ENCODE measurements around the gene PON3. TPM values are rescaled to one million over a fixed set of nuclear protein-coding genes. Genes with fewer than 3 reads are reported as not detected.

Gene PON3
- total RNA-seq, 1 experiment from 2014 or later = not detected

DNA sequence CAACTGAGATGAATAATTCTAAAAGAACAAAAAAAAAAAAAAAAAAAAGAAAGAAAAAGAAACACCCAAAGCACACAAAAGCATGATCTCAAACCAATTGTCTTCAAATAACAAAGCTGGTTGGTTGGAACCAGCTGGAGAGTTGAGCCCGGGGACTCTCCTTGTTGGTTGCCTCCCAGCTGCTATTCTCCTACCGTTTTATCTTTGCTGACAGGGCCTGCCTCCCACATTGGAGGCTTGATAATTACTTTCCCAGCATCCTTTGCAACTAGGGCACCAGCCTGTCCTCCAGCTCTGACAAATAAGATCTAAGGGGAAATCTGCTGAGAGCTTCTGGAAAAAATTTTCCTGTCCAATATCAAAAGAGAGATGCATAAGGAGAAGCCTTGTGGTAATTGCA is 78.6 kb downstream of the PON3 start:
- WGBS (ENCODE audit: extremely low coverage, insufficient read length, low lambda C conversion rate) = no CpG with 5 or more reads among the region's 2 CpGs
- H3K9me3 Mint-ChIP-seq = no peaks in the 10 kb centered on the region; a peak in 1 of 5 replicates
- Histone ChIP-seq H3K56ac (ENCODE audit: insufficient read length, low read depth, low read length) (no peak overlapping the region), H2BK20ac (ENCODE audit: low read depth, low read length, poor library complexity, severe bottlenecking) (no peak overlapping the region), H3K4me1 (ENCODE audit: insufficient read depth, low read length) (no peaks in the 10 kb centered on the region), H3K9me3 (ENCODE audit: control insufficient read depth, low read depth, low read length) (no peaks in the 10 kb centered on the region), H2BK5ac (ENCODE audit: insufficient read length, low read length) (no peak overlapping the region), H3K14ac (ENCODE audit: insufficient read depth, low read length) (no peak overlapping the region), H3K27ac (ENCODE audit: insufficient read length, low read depth, low read length) (no peak overlapping the region), H3T11ph (ENCODE audit: low read length) (no peak overlapping the region), H3K9ac (ENCODE audit: extremely low read depth, insufficient read length, low read length) (no peak overlapping the region), H3K79me1 (ENCODE audit: insufficient read depth, low read depth, low read length, poor library complexity, severe bottlenecking) (no peaks in the 10 kb centered on the region), H2BK15ac (ENCODE audit: low read depth, low read length) (no peak overlapping the region), H3K4me2 (ENCODE audit: insufficient read depth, insufficient read length, low read length) (no peak overlapping the region), H3K4ac (ENCODE audit: low read depth, low read length) (no peak overlapping the region), H2BK12ac (ENCODE audit: insufficient read length, low read depth, low read length) (no peak overlapping the region), H3K23me2 (ENCODE audit: insufficient read length, low read depth, low read length, poor library complexity, severe bottlenecking) (no peaks in the 10 kb centered on the region), H3K79me2 (ENCODE audit: insufficient read depth, low read length) (no peaks in the 10 kb centered on the region), H4K5ac (ENCODE audit: insufficient read length, low read depth, low read length) (no peak overlapping the region), H4K8ac (replicated peaks; ENCODE audit: insufficient read length, low read depth, low read length) (no peak overlapping the region), H3K23ac (ENCODE audit: insufficient read length, low read depth, low read length) (no peak overlapping the region), H2AK5ac (ENCODE audit: insufficient read length, low read length) (no peak overlapping the region), H3K27me3 (ENCODE audit: insufficient read depth, low read length) (no peaks in the 10 kb centered on the region), H2AFZ (ENCODE audit: low read length) (no peak overlapping the region), H4K20me1 (ENCODE audit: control insufficient read depth, insufficient read depth, insufficient read length) (no peaks in the 10 kb centered on the region), H2BK120ac (ENCODE audit: low read depth, low read length, poor library complexity, severe bottlenecking) (no peak overlapping the region), H3K18ac (ENCODE audit: insufficient read length, low read depth, low read length) (no peak overlapping the region), H4K91ac (ENCODE audit: insufficient read length, low read depth, low read length) (no peak overlapping the region)
- H3K27me3 Mint-ChIP-seq (ENCODE audit: low read depth) = no peaks in the 10 kb centered on the region; the same call in none of the 2 replicates
- H3K36me3 Mint-ChIP-seq (ENCODE audit: insufficient read depth in 1 of 3, low read depth in 3 of 3) = no peaks in the 10 kb centered on the region
- DNase-seq = no peak
- H3K27ac Mint-ChIP-seq = no peak overlapping the region
- TF ChIP-seq, protein P1, sequence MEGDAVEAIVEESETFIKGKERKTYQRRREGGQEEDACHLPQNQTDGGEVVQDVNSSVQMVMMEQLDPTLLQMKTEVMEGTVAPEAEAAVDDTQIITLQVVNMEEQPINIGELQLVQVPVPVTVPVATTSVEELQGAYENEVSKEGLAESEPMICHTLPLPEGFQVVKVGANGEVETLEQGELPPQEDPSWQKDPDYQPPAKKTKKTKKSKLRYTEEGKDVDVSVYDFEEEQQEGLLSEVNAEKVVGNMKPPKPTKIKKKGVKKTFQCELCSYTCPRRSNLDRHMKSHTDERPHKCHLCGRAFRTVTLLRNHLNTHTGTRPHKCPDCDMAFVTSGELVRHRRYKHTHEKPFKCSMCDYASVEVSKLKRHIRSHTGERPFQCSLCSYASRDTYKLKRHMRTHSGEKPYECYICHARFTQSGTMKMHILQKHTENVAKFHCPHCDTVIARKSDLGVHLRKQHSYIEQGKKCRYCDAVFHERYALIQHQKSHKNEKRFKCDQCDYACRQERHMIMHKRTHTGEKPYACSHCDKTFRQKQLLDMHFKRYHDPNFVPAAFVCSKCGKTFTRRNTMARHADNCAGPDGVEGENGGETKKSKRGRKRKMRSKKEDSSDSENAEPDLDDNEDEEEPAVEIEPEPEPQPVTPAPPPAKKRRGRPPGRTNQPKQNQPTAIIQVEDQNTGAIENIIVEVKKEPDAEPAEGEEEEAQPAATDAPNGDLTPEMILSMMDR (conservative IDR thresholded peaks at IDR 0.05) = no peak
- no peak overlapping the region for H3K4me3 Mint-ChIP-seq
- peaks cover 2 to 10% of the 10 kb centered on the region in 2 experiments; a peak in 3 of 4 replicates for H3K4me1 Mint-ChIP-seq
